Posterior cingulate gyrus (tissue), 11 donors: ENCODE results near the gene FCN2.

Source experiments
- DNase-seq, 10 donors: peaks; one replicate each; pipeline versions ENCODE4 v3.0.0 to v3.0.0-alpha.2; 2020 to 2021; ENCODE audit warnings: mixed read lengths in 3 of 10
- intact Hi-C: fragments of 100-400 bp; cut with DNase I; formaldehyde crosslinking; loops from one replicate; pipeline ENCODE4 v1.15.1; 2023

The FCN2 gene

DNA sequence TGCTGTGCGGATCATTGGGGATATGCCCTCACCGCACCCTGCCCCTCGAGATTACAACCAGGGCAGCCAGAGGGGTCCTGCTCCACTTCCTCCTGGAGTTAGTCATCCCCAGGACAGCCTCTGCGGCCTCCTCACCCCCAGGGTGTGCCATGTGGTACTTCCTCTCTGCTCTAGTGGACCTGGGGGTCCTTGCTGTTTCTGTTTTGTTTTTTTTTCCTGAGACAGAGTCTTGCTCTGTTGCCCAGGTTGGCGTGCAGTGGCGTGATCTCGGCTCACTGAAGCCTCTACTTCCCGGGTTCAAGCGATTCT is 42.3 kb downstream of the FCN2 start:
- DNase-seq = peak in 1 of 10 donors; percentile 16
- intact Hi-C loops = no loop called here

DNA sequence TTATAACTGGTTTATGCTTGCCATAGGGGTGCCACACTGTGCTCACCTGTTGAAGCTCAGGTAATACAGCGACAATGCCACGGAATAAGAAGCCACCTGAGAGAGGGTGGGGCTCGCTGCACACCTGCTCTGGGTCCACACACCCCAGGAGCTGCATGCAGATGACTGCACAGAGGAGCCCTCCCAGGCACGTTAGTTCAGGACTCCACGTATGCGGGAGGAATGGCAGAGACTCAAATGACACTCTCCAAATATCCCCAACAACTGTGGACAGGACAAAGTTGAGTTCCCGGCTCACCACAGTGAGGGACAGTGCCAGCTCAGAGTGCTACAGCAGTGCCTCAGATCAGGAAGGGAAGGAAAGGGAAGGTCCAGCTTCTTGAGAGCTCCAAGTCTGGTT is 42.9 kb downstream of the FCN2 start:
- intact Hi-C loops = no loop called here
- DNase-seq = peak in 1 of 10 donors; percentile 8

DNA sequence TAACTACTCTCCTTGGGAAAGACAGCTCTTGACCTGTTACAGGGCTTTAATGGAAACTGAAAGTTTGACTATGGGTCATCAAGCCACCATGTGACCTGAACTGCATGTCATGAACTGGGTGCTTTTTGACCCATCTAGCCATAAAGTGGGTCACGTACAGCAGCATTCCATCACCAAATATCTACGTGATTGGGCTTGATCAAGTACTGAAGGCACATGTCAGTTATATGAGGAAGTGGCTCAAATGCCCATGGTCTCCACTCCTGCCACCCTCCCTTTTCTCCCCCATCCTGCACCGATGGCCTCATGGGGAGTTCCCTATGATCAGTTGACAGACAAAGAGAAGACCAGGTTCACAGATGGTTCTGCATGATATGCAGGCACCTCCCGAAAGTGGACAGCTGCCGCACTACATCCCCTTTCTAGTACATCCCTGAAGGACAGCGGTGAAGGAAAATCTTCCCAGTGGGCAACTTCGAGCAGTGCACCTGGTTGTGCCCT is 44.5 kb downstream of the FCN2 start:
- intact Hi-C loops = no loop called here
- peak in 4 of 10 donors; percentile 1 to 53 (median 2) for DNase-seq

DNA sequence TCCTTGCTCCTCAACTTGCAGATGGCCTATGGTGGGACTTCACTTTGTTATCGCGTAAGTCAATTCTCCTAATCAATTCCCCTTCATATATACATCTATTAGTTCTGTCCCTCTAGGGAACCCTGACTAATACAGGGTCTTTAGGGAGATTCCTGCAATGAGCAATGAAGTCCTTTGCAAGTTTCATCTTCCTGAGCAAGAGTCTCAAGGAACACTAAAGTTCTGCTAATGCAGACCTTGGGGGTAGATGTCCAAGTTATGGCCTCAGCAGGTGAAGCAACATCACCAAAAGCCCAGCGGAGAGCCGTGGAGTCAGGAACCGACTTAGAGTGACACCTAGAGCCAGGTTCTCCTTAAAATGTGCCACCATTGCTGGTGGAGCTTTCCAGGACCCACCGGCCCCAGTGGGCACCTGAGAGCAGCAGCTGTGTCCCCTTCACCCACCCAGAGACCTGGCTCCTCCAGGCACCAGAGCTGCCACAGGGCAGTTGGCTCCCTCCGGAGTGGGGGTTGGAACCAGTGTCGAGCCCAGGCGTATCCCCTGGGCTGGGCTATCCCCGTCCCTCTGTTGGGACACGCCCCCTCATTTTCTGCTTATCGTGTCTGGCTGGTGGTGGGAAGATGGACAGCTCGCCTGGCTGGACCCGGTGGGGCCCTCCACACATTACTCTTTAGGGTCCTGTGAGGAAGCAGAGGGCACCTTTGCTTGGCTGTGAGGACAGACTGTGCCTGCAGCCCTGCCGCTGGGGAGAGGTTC is 48.0 kb downstream of the FCN2 start:
- DNase-seq = peak in 2 of 10 donors; percentile 35 to 53
- intact Hi-C loops = no loop called here

DNA sequence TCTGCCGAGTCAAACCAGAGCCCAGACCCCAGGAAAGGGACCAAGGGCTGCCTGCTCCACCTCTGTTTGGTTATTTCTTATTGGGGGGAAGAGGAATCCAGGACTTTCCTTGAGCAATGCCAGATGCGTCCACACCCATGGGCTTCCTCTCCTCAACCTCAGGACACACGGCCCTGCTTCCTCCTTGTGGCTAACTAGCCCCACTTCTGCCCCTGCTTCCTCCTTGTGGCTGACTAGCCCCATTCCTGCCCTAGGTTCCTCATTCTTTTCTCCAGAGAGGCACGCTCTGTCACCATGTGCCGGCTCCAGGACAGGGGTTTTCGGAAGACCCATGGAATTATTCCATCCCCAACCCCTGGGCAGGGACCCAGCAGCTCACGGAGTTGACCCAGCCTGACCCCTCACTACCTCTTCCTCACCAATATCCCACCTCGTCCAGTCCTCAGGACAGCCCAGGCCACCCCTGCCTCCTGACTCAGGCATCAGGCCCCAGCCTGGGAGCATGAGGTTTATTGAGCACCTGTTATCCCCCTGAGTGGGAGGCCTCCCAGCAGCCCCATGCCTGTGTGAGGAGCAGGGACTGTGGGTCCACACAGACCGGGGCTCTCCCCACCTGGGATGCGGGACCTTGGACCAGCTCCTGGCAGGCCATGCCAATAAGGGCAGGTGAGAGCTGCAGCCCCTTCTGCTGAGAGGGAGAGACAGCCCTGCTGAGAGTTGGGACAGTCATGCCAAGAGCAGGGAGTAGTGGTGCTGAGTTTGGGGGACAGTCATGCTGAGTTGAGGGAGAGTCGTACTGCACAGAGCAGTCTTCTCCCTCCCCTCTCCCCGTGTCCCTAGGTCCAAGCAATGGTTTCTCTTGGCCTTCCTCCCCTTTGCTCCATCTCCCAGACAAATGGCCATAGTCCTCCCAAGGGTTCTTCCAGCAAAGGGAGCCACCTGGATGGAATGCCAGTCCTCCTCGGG is 48.9 kb downstream of the FCN2 start:
- intact Hi-C loops = no loop called here
- peak in 2 of 10 donors; percentile 23 to 69 for DNase-seq

DNA sequence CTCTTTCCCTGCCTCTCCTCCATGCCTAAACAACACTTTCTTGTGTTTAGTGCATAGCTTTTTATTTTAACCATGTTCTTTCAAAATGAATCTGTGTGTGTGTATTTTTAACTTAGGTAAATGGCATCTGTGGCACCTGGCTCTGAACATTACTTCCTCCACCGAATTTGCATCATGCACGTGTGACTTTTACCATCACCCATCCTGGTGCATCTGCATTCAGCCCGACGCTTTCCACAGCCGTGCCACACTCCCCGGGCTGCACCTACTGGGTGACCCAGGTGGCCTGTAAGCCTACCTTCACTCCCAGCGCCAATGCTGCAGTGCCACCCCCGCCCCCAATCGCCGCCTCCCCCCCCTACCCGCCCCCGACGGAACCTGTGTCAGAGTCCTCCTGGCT is 49.8 kb downstream of the FCN2 start:
- intact Hi-C loops = no loop called here
- peak in 2 of 10 donors; percentile 62 to 69 for DNase-seq

DNA sequence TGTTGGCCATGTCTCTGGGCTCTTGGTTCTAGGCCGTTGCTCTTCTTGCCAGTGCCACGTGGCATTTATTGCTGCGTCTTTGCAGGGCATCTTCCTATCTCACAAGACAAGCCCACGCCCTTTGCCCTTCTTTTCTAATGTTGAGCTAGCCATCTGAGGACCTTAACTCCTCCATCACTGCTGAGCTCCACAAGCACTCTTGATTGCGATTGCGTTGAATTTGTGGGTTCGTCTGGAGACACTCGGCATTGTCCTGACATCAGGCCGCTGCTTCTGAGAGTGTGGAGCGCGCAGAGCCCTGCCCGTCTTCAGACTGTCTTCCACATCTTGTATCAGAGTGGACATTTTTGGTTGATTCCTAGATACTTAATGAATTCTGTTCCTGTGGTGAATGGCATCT is 51.6 kb downstream of the FCN2 start:
- peak in 2 of 10 donors; percentile 5 to 59 for DNase-seq
- intact Hi-C loops = no loop called here

DNA sequence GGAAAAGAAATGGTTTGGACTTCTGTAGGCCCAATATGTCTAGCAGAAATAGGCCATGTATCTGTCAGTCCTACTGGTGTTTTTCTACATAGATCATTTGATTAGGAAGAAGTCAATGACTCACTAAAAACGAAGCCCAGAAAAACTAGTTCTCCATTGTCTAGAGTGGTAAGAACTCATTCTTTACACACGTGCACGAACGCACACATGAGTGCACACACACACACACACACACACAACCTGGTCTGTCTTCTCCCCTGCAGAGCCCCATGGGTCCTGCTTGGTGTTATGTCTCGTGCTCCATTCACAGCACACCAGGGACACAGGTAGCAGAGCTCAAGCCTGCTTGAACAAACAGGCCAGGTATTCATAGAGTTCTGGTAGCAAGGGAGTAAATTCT is 52.0 kb downstream of the FCN2 start:
- peak in 1 of 10 donors; percentile 14 for DNase-seq
- intact Hi-C loops = no loop called here

DNA sequence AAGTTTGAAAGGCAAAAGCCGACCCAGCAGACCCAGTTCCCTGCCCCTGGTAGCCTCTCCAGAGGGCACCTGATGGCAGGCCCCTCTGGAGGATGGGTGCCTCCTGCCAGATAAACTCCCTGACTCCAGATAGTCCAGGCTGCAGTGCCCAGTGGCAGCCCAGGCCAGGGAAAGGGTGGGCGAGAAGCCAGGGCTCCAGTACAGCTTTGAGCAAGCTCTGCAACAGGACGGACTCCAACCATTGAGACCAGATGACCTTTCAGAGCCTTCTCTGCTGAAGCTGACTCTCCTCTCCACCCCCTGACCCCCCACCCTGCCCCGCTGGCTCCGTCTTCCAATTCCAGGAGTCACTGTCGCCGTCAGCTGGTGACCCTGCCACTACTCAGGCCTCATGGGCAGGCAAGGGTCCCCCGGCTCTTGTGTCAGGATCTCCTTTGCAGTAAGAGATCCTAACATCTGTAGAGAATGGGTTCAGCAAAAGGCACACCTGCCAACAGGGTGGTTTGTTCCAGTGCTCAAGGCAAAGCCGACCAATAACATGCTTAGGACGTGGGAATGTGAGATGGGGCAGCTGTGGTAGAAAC is 52.6 kb downstream of the FCN2 start:
- DNase-seq = peak in 3 of 10 donors; percentile 24 to 67 (median 49)
- intact Hi-C loops = no loop called here

DNA sequence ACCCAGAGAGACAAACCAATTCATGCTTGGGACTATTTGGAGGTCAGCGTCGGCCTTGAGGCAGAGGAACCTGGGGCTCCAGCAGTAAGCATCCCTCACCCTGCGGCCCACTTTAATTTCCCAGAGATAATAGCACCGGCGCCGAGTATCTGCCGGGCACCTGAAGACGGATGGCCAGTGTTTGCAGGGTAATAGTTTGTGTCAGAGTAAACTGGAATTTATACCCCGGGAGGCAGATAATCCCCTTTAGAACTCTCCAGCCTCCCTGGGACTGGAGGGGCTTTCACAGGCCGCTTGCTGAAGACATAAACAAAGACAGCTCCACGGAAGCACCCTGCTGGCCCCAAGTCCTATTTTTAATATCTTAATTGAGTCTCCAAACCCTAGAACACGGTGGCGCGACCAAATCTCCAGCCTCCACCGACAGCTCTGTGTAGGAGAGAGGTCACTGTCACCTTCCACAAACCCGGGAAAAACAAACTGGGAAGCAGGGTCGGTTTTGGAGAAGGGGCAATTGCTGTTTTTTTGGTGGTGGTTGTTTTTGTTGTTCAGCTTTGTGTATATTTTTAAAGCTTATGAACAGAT is 54.5 kb downstream of the FCN2 start:
- intact Hi-C loops = no loop called here
- DNase-seq = peak in 3 of 10 donors; percentile 50 to 76 (median 52)

DNA sequence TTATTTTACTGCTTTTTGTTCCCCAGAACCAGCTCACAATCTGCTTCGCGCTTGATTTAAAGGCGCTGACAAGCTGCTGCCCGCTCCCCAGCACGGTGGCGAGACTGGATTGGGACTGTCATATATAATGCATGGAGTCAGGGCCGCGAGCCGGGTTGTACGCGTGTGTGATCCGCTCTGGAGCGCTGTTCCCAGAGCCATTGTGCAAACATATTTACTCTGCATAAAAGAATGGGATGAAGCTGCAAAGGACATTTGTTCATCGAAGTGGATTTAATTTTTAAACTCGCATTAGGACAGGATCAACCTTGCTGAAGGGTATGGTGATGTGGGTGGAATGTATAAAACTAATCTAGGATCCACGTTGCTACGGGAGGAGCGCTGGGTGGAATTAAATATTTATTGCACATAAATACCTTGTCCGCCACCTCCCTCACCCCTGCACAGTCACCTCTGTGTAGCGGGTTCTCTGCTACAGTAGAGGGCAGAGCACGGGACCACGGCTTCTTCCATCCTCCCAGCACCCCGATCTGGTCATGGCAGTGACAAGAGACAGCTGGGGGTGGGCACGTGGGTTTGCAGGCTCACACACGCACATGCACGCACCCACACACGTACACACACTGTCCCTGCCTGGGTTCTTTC is 55.2 kb downstream of the FCN2 start:
- intact Hi-C loops = no loop called here
- peak in 3 of 10 donors; percentile 73 to 85 (median 84) for DNase-seq

DNA sequence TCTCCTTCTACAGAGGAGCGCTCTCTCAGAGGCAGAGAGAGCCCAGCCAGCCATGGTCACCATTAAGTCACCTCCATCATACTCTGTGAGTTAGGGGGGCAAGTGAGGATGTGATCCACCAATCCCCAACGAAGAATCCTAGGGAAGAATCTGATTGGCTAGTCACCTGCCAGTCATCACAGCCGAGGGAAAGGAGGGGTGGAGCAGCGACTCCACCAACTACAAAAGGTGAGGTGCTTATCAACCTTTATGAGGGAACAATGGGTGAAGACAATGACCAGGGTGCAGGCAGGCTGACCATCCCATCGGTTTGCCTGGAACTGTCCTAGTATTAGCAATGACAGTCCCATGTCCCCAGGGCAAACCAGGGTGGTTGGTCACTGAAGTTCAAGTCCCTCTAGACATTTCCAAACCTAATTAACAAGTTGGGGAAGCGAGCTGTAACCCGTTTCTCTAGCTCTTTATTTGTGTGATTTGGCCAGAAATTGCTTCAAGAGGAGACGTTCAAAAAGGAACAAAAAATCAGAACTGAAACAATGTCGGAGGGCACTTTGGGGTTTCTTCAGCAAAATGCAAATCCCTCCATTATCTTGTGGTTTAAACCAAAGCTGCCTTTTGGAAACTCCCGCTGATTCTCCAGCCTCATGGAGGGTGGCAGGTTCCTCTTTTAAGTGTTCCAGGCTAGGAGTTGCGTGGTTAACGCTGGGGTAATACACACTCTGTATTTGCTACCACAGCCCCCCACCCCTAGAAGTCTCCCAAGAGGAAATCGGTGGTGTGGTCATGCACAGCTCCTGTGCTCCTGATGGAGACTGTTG is 55.9 kb downstream of the FCN2 start:
- DNase-seq = peak in 4 of 10 donors; percentile 15 to 52 (median 42)
- intact Hi-C loops = no loop called here
